Smooth muscle cell of trachea (primary cell): ENCODE measurements around the gene ILF2. TPM values are rescaled to one million over a fixed set of nuclear protein-coding genes. Genes with fewer than 3 reads are reported as not detected.

Experiments used
- total RNA-seq: library from RNA; depleted of rRNA; stranded (reverse); fragments of >200 nt; gene quantifications from 2 replicates; pipeline ENCODE4 v1.2.1, GENCODE V29; 2014

Gene ILF2
- 148 and 229 TPM in 2 replicates for total RNA-seq

DNA sequence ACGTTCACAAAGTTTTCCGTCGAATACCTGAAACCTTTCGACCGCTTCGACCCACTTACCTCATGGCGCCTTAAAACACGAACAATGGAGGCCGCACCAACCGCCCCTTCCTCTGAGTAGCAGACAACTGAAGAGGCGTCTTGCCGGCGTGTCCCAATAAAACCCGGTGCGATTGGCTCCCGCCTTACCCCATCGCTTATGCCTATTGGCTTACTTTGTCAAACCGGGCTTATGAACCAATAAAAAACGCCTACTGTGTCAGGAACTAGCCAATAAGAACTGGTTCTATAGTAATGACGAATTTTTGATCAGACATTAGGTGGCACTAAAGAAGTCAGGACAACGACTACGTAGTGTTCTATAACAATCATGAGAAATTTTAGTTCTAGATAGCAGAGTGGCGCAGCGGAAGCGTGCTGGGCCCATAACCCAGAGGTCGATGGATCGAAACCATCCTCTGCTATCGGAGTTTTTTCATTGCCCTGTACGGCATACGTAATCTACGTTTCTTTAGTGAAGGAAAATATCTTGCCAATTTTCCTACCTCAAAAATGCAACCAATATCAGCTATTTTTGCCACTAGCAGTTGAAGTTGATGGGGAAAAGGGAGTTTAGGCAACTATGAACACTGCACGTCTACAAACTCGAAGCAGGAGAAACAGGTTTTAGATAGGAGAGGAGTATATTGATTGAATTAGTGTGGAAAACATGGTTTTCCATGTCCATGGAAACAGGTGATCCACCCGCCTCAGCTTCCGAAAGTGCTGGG lies at the start of gene ILF2:
TSS of gene ILF2 (minus strand) at position 135 of the 769 bp plus-strand sequence. CDS start at position 64, 71 bp downstream.

GRCh38 chr1:153678519-153679336 lies 7.9 kb upstream of the ILF2 start, which contains the start of gene NPR1:
Gene NPR1 (plus strand): TSS chr1:153678688. CDS start chr1:153679109, 421 bp downstream.

GRCh38 chr1:153658400-153659174 lies 12.2 kb downstream of the ILF2 start, which contains the start of gene SNAPIN:
Gene SNAPIN (plus strand): TSS chr1:153658703. CDS start chr1:153658744, 41 bp downstream.

DNA sequence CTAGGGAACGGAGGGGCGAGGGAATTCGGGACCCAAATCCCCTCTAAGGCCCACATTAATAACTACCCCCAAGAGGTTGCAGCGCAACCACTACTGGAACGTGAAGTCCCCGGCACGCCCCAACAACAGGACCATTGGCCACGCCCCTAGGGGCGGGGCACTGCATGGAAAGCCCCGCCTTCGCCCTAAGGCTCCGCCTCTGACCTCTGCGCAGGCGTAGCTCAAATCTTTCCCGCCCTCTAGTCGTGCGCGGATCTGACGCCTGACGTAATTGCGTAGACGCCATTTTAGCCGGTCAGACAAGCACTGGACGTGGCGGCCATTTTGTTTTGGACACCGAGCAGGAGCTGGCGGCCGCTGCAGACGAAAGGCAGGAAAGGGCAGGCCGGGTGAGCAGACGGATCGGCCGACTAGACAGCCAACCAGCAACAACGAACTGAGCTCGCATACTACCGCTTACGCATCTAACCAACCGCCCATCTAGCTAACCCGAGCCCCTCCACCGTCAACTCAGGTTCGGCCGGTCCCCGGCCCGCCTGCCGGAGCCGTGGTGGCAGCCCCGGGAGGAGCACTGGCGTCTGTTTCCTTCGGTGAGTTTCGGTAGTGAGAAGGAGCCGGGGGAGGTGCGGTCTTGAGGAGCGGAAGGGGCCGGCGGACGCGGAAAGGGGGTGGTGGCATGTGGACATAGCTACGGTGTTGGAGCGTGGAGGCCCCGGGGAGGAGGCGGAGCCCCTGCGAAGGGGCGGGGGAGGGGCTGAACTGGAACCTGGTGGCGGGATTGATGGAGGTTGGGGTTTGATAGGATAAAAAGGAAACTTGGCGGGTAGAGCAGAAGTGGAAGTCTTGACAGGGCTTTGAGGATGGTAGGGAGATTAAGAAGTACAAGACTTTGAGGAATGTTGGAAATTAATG lies 36.8 kb downstream of the ILF2 start, which contains the start of gene CHTOP:
TSS of gene CHTOP (plus strand) at position 313 of the 912 bp plus-strand sequence. CDS start 2,523 bp downstream, outside the sequence.

DNA sequence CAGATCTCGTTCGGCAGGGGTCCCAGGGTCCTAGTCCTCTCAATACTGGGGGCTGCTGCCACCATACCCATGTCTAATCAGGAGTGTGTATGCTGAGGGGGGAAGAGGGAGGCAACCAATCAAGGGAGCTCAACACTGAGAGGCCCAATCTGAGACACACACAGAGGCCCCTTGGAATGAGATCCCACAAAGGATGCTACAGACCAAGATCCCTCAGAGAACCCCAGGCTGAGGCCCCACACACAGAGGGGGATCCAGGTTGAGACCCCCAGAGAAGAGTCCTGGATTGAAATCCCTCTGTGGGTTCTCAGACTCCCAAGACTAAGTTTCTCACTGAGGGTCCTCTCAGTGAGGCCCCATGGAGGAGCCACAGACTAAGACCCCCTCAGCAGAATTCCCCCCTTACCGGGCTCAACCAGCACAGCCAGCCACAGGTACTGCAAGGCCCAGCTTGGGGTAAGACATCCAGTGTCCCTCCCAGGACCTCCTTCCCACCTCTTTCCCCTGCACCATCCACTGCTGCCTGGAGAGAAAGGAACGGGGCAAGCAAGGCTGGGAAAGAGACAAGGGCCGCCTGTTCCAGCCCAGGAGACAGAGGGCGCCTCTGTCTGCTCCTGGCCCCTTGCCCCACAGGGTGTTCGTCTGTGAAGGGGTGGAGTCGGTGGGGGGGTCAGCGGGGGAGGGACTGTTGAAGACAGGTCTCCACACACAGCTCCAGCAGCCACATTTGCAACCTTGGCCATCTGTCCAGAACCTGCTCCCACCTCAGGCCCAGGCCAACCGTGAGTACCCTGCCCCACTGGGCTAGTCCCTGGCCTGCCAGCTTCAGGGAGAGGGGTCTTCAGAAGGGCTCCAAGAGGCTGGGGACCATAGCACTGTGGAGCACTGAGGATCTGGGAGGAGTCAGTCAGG lies 42.8 kb downstream of the ILF2 start, which contains the start of gene S100A1:
TSS of gene S100A1 (plus strand) at position 720 of the 912 bp plus-strand sequence. CDS start 2,088 bp downstream, outside the sequence.

DNA sequence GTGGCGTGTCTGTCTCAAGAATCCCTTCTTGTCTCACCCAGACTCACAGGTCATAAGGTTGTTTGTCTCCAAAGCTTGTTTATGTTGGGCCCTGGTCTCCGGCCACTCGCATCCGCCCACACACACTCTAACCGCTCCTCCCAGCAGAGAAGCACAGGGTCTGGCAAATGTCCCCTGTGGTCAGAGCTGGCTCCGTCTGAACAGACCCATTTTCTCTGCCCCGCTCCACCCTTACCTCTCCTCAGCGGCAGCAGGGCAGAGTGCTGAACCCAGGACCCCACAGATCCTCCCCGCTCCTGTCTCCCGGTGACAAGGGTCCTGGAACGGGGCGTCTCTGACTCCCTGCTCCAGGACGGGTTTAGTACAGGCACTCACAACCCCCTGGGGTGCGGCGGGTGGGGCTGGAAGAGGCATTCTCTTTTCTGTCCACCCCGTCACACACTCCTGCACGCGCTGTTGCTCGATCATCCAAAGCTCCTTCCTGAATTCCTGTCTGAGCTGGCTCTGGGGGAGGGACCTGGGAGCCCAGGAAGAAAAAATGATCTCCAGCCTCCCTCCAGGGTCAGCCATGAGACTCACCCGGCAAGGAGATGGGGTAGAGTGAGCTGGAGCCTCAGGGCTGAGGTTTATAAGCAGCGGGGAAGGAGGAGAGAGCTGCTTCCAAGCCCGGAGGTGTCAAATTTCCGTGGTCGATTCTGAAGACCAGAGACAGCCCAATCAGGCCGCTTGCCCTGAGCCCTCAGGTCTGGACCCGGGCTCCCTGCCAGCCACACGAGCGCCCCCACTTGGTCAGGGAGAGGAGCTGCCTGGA lies 43.7 kb downstream of the ILF2 start, which contains the start of gene S100A13:
TSS of gene S100A13 (minus strand) at position 602 of the 811 bp plus-strand sequence. CDS start 1,033 bp downstream, outside the sequence.

GRCh38 chr1:153616144-153616916 lies 54.5 kb downstream of the ILF2 start, which contains the start of gene S100A14:
Gene S100A14 (minus strand): TSS chr1:153616325. CDS start chr1:153615858, 467 bp downstream.

GRCh38 chr1:153612755-153613331 lies 58.0 kb downstream of the ILF2 start, which contains the start of gene S100A16:
Gene S100A16 (minus strand): TSS chr1:153613137. CDS start chr1:153608151, 4,986 bp downstream.

Other genes with a start within 250 kb of the ILF2 start
- gene S100A7, start 210.3 kb downstream of the ILF2 start, total RNA-seq: not detected in 2 replicates
- gene S100A6, start 135.0 kb downstream of the ILF2 start, total RNA-seq: 1,776 and 1,851 TPM in 2 replicates
- gene S100A5, start 130.1 kb downstream of the ILF2 start, total RNA-seq: not detected in 2 replicates
- 514 and 844 TPM in 2 replicates for gene S100A4, start 125.2 kb downstream of the ILF2 start, total RNA-seq
- 2.8 and 8.6 TPM in 2 replicates for gene S100A3, start 121.7 kb downstream of the ILF2 start, total RNA-seq
- gene S100A2, start 105.1 kb downstream of the ILF2 start, total RNA-seq: 3.3 and 6.0 TPM in 2 replicates
- gene S100A16, start 57.9 kb downstream of the ILF2 start, total RNA-seq: 255 and 277 TPM in 2 replicates
- gene S100A14, start 54.7 kb downstream of the ILF2 start, total RNA-seq: 0.33 TPM in 1 of 2 replicates, not detected in the other
- 81.7 and 205 TPM in 2 replicates for gene S100A13, start 43.5 kb downstream of the ILF2 start, total RNA-seq
- gene S100A1, start 42.6 kb downstream of the ILF2 start, total RNA-seq: 0.17 TPM in 1 of 2 replicates, not detected in the other
- gene CHTOP, start 36.9 kb downstream of the ILF2 start, total RNA-seq: 23.0 and 33.6 TPM in 2 replicates
- 65.5 and 73.7 TPM in 2 replicates for gene SNAPIN, start 12.3 kb downstream of the ILF2 start, total RNA-seq
- gene NPR1, start 7.7 kb upstream of the ILF2 start, total RNA-seq: 0.58 and 2.6 TPM in 2 replicates
- gene INTS3, start 57.1 kb upstream of the ILF2 start, total RNA-seq: 45.1 and 52.9 TPM in 2 replicates
- gene SLC27A3, start 104.4 kb upstream of the ILF2 start, total RNA-seq: 18.0 and 35.6 TPM in 2 replicates